ENCODE measurements around the gene KCNQ1.

Gene KCNQ1

DNA sequence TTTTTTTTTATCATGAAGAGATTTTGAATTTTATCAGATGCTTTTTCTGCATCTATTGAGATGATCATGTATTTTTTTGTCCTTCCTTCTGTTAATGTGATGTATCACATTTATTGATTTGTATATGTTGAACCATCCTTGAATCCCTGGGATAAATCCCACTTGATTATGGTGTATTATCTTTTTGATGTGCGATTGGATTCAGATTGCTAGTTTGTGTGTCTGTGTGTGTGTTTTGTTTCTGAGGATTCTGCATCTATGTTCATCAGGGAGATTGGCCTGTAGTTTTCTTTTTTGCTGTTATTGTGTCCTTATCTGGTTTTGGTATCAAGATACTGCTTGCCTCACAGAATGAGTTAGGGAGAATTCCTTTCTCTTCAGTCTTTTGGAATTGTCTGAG is 202.4 kb downstream of the KCNQ1 start:
- TF ChIP-seq ZNF70 (CRISPR knock-in tag; IDR thresholded peaks at IDR 0.05) (no peak), BACH2 (CRISPR knock-in tag; IDR thresholded peaks at IDR 0.05; ENCODE audit: borderline replicate concordance) (no peak), GLIS3 (CRISPR knock-in tag; IDR thresholded peaks at IDR 0.05) (no peak), TOX (CRISPR knock-in tag; IDR thresholded peaks at IDR 0.05; ENCODE audit: borderline replicate concordance) (no peak), CREB5 (CRISPR knock-in tag; IDR thresholded peaks at IDR 0.05; ENCODE audit: low read depth) (no peak), RARB (CRISPR knock-in tag; IDR thresholded peaks at IDR 0.05) (no peak), ESRRG (CRISPR knock-in tag; IDR thresholded peaks at IDR 0.05) (no peak)

GRCh38 chr11:2647953-2648352 is 203.1 kb downstream of the KCNQ1 start:
- no peak for ATAC-seq
- TF ChIP-seq CREB5 (CRISPR knock-in tag; IDR thresholded peaks at IDR 0.05; ENCODE audit: low read depth) (no peak), BACH2 (CRISPR knock-in tag; IDR thresholded peaks at IDR 0.05; ENCODE audit: borderline replicate concordance) (no peak), TOX (CRISPR knock-in tag; IDR thresholded peaks at IDR 0.05; ENCODE audit: borderline replicate concordance) (no peak), POU6F1 (CRISPR knock-in tag; IDR thresholded peaks at IDR 0.05; ENCODE audit: borderline replicate concordance, low read depth) (no peak), TCF4 (CRISPR knock-in tag; IDR thresholded peaks at IDR 0.05; ENCODE audit: borderline replicate concordance) (no peak), ZNF565 (CRISPR knock-in tag; conservative IDR thresholded peaks at IDR 0.05; ENCODE audit: low read depth) (no peak), SNAI2 (CRISPR knock-in tag; IDR thresholded peaks at IDR 0.05) (no peak), ZFP30 (CRISPR knock-in tag; IDR thresholded peaks at IDR 0.05) (no peak), ESRRG (CRISPR knock-in tag; IDR thresholded peaks at IDR 0.05) (no peak)

More for the DNA sequence above, 202.4 kb downstream of the KCNQ1 start:
- no peak for ATAC-seq

DNA sequence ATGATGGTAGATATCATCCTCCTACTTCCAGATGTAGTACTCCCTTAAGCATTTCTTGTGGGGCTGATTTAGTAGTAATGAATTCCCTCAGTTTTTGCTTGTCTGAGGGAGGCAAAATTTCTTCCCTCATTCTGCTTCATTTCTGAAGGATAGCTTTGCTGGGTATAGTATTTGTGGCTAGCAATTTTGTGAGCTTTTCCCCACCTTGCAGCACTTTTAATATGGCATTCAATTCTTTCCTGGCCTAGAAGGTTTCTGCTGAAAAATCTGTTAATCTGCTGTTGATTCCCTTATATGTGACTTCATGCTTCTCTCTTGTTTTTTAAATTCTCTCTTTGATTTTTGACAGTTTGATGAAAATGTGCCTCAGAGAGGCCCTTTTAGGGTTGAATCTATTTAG is 204.6 kb downstream of the KCNQ1 start:
- TF ChIP-seq CSRNP3 (CRISPR knock-in tag; IDR thresholded peaks at IDR 0.05) (no peak), CSDC2 (CRISPR knock-in tag; IDR thresholded peaks at IDR 0.05) (no peak), ZNF70 (CRISPR knock-in tag; IDR thresholded peaks at IDR 0.05) (no peak), TOX (CRISPR knock-in tag; IDR thresholded peaks at IDR 0.05; ENCODE audit: borderline replicate concordance) (no peak), ESRRG (CRISPR knock-in tag; IDR thresholded peaks at IDR 0.05) (no peak), ZFP30 (CRISPR knock-in tag; IDR thresholded peaks at IDR 0.05) (no peak), ZC3H10 (CRISPR knock-in tag; IDR thresholded peaks at IDR 0.05) (no peak), PATZ1 (CRISPR knock-in tag; IDR thresholded peaks at IDR 0.05; ENCODE audit: borderline replicate concordance) (no peak), TCF4 (CRISPR knock-in tag; IDR thresholded peaks at IDR 0.05; ENCODE audit: borderline replicate concordance) (no peak), ISL1 (CRISPR knock-in tag; IDR thresholded peaks at IDR 0.05) (no peak), POU6F1 (CRISPR knock-in tag; IDR thresholded peaks at IDR 0.05; ENCODE audit: borderline replicate concordance, low read depth) (no peak), GLIS3 (CRISPR knock-in tag; IDR thresholded peaks at IDR 0.05) (no peak), CREB5 (CRISPR knock-in tag; IDR thresholded peaks at IDR 0.05; ENCODE audit: low read depth) (no peak), BACH2 (CRISPR knock-in tag; IDR thresholded peaks at IDR 0.05; ENCODE audit: borderline replicate concordance) (no peak), ARNTL (CRISPR knock-in tag; IDR thresholded peaks at IDR 0.05; ENCODE audit: borderline replicate concordance, low read depth) (no peak)
- ATAC-seq = no peak

Data from SK-N-SH treated with all-trans-retinoic acid at 6 μM for 48 hours (cell line).